Transverse colon (tissue), 4 donors: ENCODE data around the gene PHACTR4. TPM values are rescaled to one million over a fixed set of nuclear protein-coding genes. Genes with fewer than 3 reads are reported as not detected.
"Not testable (repeated sequence)": the region's sequence is repeated elsewhere in the genome, so short reads cannot be mapped to it uniquely, and the experiment has no call there.

Experiments used
- DNase-seq: peaks from one replicate; pipeline ENCODE4 v3.0.0-alpha.2; 2019
- H3K27ac ChIP-seq, 4 donors: fragments of 200-600 bp; sonication (generic); 2 replicates each; pipeline ENCODE4 v1.5.1; 2016 to 2018; ENCODE audit warnings: inconsistent platforms in 4 of 4
- H3K27me3 ChIP-seq: fragments of 200-600 bp; sonication (generic); 2 replicates; pipeline ENCODE4 v1.5.1; 2017; ENCODE audit warnings: inconsistent platforms
- H3K36me3 ChIP-seq, 4 donors: fragments of 200-600 bp; sonication (generic); 2 replicates each; pipeline ENCODE4 v1.5.1; 2017 to 2019; ENCODE audit warnings: inconsistent platforms in 4 of 4
- H3K4me1 ChIP-seq, 4 donors: fragments of 200-600 bp; sonication (generic); 2 replicates each; pipeline ENCODE4 v1.5.1; 2017 to 2020; ENCODE audit warnings: inconsistent platforms in 4 of 4
- H3K4me3 ChIP-seq, 4 donors: fragments of 200-600 bp; sonication (generic); 1 replicate in 1 of 4; 2 replicates in 3 of 4; pipeline versions ENCODE4 v1.5.1 to v1.6.1; 2017 to 2019; ENCODE audit warnings: inconsistent platforms in 4 of 4
- H3K9me3 ChIP-seq, 2 donors: fragments of 200-600 bp; sonication (generic); 2 replicates each; pipeline ENCODE4 v1.5.1; 2017 to 2019; ENCODE audit warnings: inconsistent platforms in 2 of 2
- EP300 ChIP-seq: sonication (generic); formaldehyde crosslinking; IDR thresholded peaks from one replicate; pipeline ENCODE4 v1.6.1; 2017; ENCODE audit warnings: antibody characterized with exemption, low read depth
- POLR2A ChIP-seq: fragments of 450-650 bp; IDR thresholded peaks from one replicate; pipeline ENCODE4 v1.6.1; 2016; ENCODE audit warnings: antibody characterized with exemption, mild to moderate bottlenecking, moderate library complexity
- POLR2AphosphoS5 ChIP-seq, 3 donors: sonication (generic); formaldehyde crosslinking; IDR thresholded peaks; one replicate each; pipeline ENCODE4 v1.6.1; 2016; ENCODE audit warnings: antibody characterized with exemption in 3 of 3
- WGBS, 2 donors: methylation state at CpG; one replicate each; pipeline ENCODE4 v1.1.5; 2018; ENCODE audit warnings: low coverage in 1 of 2; 5-methylcytosine and 5-hydroxymethylcytosine counted together
- in situ Hi-C, 4 donors: fragments of 200-750 bp; cut with MboI; loops; one replicate each; pipeline versions ENCODE4 v1.15.0 to v1.15.1; 2017; ENCODE audit warnings: low sequenced_read_pairs in 3 of 4, low pct_ligation_motif_present in 1 of 4, low pct_unique_long_range_greater_than_20kb in 1 of 4
- intact Hi-C: fragments of 100-400 bp; cut with DNase I; formaldehyde crosslinking; loops from one replicate; pipeline ENCODE4 v1.15.1; 2023; ENCODE audit warnings: low total_unique reads
- total RNA-seq, 4 donors: library from RNA; depleted of rRNA; stranded (reverse); fragments of >200 nt; gene quantifications; one replicate each; pipeline ENCODE4 v1.1.0, GENCODE V29; 2016
- TF ChIP-seq, protein P1 (sequence below), 5 experiments: fragments of 200-600 bp in 3 of 5; fragments of 450-650 bp in 2 of 5; sonication (generic) in 3 of 5; IDR thresholded peaks; 1 replicate in 2 of 5; 2 replicates in 3 of 5; pipeline ENCODE4 v1.5.1; 2016 to 2017; ENCODE audit warnings: antibody characterized with exemption in 5 of 5, inconsistent platforms in 3 of 5, mild to moderate bottlenecking in 2 of 5, moderate library complexity in 1 of 5

PHACTR4 gene
- total RNA-seq, 4 donors from 2014 or later = 31.4 to 51.1 (median 41.6) TPM

DNA sequence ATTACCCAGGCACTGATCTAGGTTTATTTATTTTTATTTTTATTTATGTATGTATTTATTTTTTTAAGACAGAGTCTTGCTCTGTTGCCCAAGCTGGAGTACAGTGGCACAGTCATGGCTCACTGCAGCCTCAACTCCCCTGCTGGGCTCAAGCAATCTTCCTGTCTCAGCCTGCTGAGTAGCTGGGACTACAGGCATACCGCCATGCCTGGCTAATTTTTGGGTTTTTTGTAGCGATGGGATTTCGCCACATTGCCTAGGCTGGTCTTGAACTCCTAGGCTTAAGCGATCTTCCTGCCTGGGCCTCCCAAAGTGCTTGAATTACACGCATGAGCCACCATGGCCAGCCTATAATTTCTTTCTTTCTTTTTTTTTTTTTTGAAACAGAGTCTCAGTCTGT is 9.4 kb downstream of the PHACTR4 start:
- TF ChIP-seq, protein P1, sequence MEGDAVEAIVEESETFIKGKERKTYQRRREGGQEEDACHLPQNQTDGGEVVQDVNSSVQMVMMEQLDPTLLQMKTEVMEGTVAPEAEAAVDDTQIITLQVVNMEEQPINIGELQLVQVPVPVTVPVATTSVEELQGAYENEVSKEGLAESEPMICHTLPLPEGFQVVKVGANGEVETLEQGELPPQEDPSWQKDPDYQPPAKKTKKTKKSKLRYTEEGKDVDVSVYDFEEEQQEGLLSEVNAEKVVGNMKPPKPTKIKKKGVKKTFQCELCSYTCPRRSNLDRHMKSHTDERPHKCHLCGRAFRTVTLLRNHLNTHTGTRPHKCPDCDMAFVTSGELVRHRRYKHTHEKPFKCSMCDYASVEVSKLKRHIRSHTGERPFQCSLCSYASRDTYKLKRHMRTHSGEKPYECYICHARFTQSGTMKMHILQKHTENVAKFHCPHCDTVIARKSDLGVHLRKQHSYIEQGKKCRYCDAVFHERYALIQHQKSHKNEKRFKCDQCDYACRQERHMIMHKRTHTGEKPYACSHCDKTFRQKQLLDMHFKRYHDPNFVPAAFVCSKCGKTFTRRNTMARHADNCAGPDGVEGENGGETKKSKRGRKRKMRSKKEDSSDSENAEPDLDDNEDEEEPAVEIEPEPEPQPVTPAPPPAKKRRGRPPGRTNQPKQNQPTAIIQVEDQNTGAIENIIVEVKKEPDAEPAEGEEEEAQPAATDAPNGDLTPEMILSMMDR (IDR thresholded peaks at IDR 0.05) = no peak
- TF ChIP-seq POLR2AphosphoS5 (IDR thresholded peaks at IDR 0.05) (no peak), EP300 (no peak), POLR2A (no peak)
- no peak overlapping the region for H3K27ac ChIP-seq
- no peaks in the 10 kb centered on the region for H3K36me3 ChIP-seq
- no peak for DNase-seq
- no peaks in the 10 kb centered on the region for H3K27me3 ChIP-seq
- no peak overlapping the region for H3K4me3 ChIP-seq
- intact Hi-C loops = no loop called here
- H3K4me1 ChIP-seq = peaks cover 7 to 31% (median 16%) of the 10 kb centered on the region in 4 donors
- 96 to 100% methylated on average over 4 to 5 of the region's 5 CpGs for WGBS, 2 donors
- H3K9me3 ChIP-seq = no peaks in the 10 kb centered on the region
- in situ Hi-C loops = no loop called here

- in situ Hi-C loops = no loop called here
- no peak for DNase-seq
- TF ChIP-seq, protein P1 (IDR thresholded peaks at IDR 0.05) = no peak
- TF ChIP-seq POLR2AphosphoS5 (IDR thresholded peaks at IDR 0.05) = no peak
- no peak for TF ChIP-seq EP300
- TF ChIP-seq POLR2A = no peak
- no peaks in the 10 kb centered on the region for H3K27me3 ChIP-seq
- whole genome bisulfite sequencing, 2 donors = 50 to 62% methylated on average over 1 of the region's 1 CpG
- H3K9me3 ChIP-seq = no peaks in the 10 kb centered on the region
- intact Hi-C loops = no loop called here
- H3K36me3 ChIP-seq = no peaks in the 10 kb centered on the region
- H3K4me3 ChIP-seq = no peak overlapping the region
- H3K4me1 ChIP-seq = peaks cover 0 to 17% (median 5%) of the 10 kb centered on the region in 4 donors
- no peak overlapping the region for H3K27ac ChIP-seq
These were observed 10.9 kb downstream of the PHACTR4 start for GRCh38 chr1:28380394-28380793.

- intact Hi-C loops, H3K4me3 ChIP-seq, in situ Hi-C loops, H3K27ac ChIP-seq, H3K4me1 ChIP-seq, H3K36me3 ChIP-seq, H3K9me3 ChIP-seq, H3K27me3 ChIP-seq, DNase-seq: not testable (repeated sequence)
- 91 to 98% methylated on average over 4 of the region's 4 CpGs for WGBS, 2 donors
These were observed 14.2 kb downstream of the PHACTR4 start for GRCh38 chr1:28383785-28384184.

DNA sequence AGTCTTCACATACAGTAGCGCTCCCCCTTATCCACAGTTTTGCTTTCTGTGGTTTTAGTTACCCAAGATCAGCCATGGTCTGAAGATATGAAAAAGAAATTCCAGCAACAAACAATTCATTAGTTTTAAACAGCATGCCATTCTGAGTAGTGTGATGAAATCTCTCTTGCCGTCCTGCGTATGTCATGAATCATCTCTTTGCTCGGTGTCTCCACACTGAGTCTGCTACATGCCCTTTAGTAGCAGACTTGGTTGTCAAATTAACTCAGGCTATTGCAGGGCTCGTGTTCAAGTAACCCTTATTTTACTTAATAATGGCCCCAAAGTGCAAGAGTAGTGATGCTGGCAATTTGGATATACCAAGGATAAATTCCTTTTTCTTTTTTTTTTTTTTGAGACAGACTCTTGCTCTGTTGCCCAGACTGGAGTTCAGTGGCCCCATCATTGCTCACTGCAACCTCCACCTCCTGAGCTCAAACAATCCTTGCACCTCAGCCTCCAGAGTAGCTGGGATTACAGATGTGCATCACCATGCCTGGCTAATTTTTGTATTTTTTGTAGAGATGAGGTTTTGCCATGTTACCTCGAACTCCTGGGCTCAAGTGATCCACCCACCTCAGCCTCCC is 22.6 kb downstream of the PHACTR4 start:
- in situ Hi-C loops = no loop called here
- TF ChIP-seq POLR2AphosphoS5 (IDR thresholded peaks at IDR 0.05) (no peak), EP300 (no peak), POLR2A (no peak)
- TF ChIP-seq, protein P1 (IDR thresholded peaks at IDR 0.05) = no peak

GRCh38 chr1:28394136-28394535 is 24.6 kb downstream of the PHACTR4 start:
- intact Hi-C loops = no loop called here
- no peaks in the 10 kb centered on the region for H3K27me3 ChIP-seq
- H3K9me3 ChIP-seq = no peaks in the 10 kb centered on the region
- H3K4me1 ChIP-seq = peaks cover 0 to 12% (median 3%) of the 10 kb centered on the region in 4 donors
- H3K27ac ChIP-seq = no peak overlapping the region
- no peak for DNase-seq
- 80 to 88% methylated on average over 1 of the region's 1 CpG for WGBS, 2 donors
- TF ChIP-seq, protein P1 (IDR thresholded peaks at IDR 0.05) = no peak
- TF ChIP-seq POLR2AphosphoS5 (IDR thresholded peaks at IDR 0.05) = no peak
- TF ChIP-seq POLR2A = no peak
- TF ChIP-seq EP300 = no peak
- H3K4me3 ChIP-seq = no peak overlapping the region
- H3K36me3 ChIP-seq = peaks cover 0 to 6% (median 0%) of the 10 kb centered on the region in 4 donors
- in situ Hi-C loops = no loop called here

More for the DNA sequence above, 22.6 kb downstream of the PHACTR4 start:
- H3K27me3 ChIP-seq = no peaks in the 10 kb centered on the region
- H3K4me3 ChIP-seq = no peak overlapping the region
- peaks cover 0 to 12% (median 3%) of the 10 kb centered on the region in 4 donors for H3K4me1 ChIP-seq
- no peaks in the 10 kb centered on the region for H3K36me3 ChIP-seq
- DNase-seq = no peak
- H3K27ac ChIP-seq = no peak overlapping the region
- no peaks in the 10 kb centered on the region for H3K9me3 ChIP-seq
- 75 to 85% methylated on average over 5 to 6 of the region's 6 CpGs for WGBS, 2 donors
- intact Hi-C loops = no loop called here
